Astrocyte (in vitro differentiated cells and primary cell): ENCODE results near the gene KIAA1586.

Experiments
- EZH2 ChIP-seq: IDR thresholded peaks from 2 replicates; pipeline ENCODE4 v1.6.1; 2012; ENCODE audit warnings: mild to moderate bottlenecking, low read length, inconsistent platforms; ENCODE audit not compliant: insufficient read depth
- TF ChIP-seq, protein P1 (sequence below): IDR thresholded peaks from 2 replicates; pipeline ENCODE4 v1.5.1; 2011; ENCODE audit warnings: low read depth, mild to moderate bottlenecking, inconsistent platforms, low read length, moderate library complexity; ENCODE audit not compliant: insufficient read depth

DNA sequence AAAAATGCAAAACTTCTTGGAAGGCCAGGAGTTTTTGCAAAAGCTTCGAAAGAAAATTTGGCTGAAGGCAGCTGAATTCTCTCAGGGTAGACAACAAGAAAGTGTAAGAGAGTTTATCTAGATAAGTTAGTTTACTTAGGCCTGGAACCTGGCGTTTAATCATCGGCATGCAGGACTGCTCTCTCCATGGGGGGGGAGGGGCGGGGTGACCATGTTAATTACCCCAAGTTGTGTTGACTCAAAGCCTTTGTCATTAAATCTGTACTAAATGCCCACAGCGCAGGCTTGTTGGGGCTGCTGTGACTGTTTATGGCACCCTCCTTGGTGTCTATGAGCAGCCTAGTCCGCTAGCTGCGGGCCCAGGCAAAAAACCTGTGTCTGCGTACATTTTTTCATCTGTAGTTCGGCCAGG, 23.4 kb downstream of the KIAA1586 start:
- TF ChIP-seq EZH2 = no peak
- TF ChIP-seq, protein P1, sequence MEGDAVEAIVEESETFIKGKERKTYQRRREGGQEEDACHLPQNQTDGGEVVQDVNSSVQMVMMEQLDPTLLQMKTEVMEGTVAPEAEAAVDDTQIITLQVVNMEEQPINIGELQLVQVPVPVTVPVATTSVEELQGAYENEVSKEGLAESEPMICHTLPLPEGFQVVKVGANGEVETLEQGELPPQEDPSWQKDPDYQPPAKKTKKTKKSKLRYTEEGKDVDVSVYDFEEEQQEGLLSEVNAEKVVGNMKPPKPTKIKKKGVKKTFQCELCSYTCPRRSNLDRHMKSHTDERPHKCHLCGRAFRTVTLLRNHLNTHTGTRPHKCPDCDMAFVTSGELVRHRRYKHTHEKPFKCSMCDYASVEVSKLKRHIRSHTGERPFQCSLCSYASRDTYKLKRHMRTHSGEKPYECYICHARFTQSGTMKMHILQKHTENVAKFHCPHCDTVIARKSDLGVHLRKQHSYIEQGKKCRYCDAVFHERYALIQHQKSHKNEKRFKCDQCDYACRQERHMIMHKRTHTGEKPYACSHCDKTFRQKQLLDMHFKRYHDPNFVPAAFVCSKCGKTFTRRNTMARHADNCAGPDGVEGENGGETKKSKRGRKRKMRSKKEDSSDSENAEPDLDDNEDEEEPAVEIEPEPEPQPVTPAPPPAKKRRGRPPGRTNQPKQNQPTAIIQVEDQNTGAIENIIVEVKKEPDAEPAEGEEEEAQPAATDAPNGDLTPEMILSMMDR = no peak
